ENCODE measurements around the gene FCHSD2.

FCHSD2 gene

DNA sequence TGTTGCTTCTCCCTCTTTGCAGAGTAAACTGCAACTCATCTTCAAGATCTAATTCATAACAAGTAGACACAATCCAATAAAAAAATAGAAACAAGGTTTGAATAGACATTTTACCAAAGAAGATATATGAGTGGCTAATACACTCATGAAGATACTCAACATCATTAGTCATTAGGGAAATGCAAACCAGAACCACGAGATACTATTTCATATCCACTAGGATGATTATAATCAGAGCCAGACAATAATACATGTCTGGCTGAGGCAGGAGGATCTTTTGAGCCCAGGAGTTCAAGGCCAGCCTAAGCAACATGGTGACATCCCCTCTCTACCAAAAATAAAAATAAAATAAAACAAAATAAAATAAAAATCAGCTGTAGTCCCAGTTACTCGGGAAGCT lies 242.9 kb downstream of the FCHSD2 start:
- TF ChIP-seq, protein P1, sequence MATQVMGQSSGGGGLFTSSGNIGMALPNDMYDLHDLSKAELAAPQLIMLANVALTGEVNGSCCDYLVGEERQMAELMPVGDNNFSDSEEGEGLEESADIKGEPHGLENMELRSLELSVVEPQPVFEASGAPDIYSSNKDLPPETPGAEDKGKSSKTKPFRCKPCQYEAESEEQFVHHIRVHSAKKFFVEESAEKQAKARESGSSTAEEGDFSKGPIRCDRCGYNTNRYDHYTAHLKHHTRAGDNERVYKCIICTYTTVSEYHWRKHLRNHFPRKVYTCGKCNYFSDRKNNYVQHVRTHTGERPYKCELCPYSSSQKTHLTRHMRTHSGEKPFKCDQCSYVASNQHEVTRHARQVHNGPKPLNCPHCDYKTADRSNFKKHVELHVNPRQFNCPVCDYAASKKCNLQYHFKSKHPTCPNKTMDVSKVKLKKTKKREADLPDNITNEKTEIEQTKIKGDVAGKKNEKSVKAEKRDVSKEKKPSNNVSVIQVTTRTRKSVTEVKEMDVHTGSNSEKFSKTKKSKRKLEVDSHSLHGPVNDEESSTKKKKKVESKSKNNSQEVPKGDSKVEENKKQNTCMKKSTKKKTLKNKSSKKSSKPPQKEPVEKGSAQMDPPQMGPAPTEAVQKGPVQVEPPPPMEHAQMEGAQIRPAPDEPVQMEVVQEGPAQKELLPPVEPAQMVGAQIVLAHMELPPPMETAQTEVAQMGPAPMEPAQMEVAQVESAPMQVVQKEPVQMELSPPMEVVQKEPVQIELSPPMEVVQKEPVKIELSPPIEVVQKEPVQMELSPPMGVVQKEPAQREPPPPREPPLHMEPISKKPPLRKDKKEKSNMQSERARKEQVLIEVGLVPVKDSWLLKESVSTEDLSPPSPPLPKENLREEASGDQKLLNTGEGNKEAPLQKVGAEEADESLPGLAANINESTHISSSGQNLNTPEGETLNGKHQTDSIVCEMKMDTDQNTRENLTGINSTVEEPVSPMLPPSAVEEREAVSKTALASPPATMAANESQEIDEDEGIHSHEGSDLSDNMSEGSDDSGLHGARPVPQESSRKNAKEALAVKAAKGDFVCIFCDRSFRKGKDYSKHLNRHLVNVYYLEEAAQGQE (IDR thresholded peaks at IDR 0.05; ENCODE audit: insufficient read depth in 1 of 2, low read depth in 2 of 2, low read length in 2 of 2) = no peak
- TF ChIP-seq FOXP2 (optimal IDR thresholded peaks at IDR 0.05; ENCODE audit: borderline replicate concordance, extremely low read depth, extremely low read length, insufficient read depth) = no peak
- no peak for TF ChIP-seq SIN3A (IDR thresholded peaks at IDR 0.05; ENCODE audit: borderline replicate concordance, insufficient read depth, low read length)
- no peak for TF ChIP-seq TAF1 (IDR thresholded peaks at IDR 0.05; ENCODE audit: borderline replicate concordance, insufficient read depth, low read length)
- no peak for TF ChIP-seq POLR2AphosphoS5 (IDR thresholded peaks at IDR 0.05; ENCODE audit: low read depth, low read length)

DNA sequence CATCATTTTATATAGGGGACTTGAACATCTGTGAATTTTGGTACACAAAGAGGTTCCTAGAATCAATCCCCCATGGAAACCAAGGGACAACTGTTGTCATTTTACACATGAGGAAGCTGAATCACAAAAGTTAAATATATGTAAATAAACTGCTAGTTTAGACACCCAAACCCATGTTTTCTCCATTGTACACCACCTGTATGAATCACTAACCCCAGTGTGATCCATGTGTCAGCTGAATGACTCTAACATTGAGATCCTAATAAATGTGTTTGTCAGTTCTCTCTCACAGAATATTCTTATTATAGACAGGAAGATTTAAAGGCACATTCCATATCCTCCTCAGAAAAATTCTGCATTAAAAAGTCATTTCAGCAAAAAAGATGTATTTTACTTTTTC lies 244.6 kb downstream of the FCHSD2 start:
- TF ChIP-seq POLR2AphosphoS5 (IDR thresholded peaks at IDR 0.05; ENCODE audit: low read depth, low read length) (no peak), TAF1 (IDR thresholded peaks at IDR 0.05; ENCODE audit: borderline replicate concordance, insufficient read depth, low read length) (no peak), SIN3A (IDR thresholded peaks at IDR 0.05; ENCODE audit: borderline replicate concordance, insufficient read depth, low read length) (no peak), FOXP2 (optimal IDR thresholded peaks at IDR 0.05; ENCODE audit: borderline replicate concordance, extremely low read depth, extremely low read length, insufficient read depth) (no peak)
- TF ChIP-seq, protein P1 (IDR thresholded peaks at IDR 0.05; ENCODE audit: insufficient read depth in 1 of 2, low read depth in 2 of 2, low read length in 2 of 2) = no peak

DNA sequence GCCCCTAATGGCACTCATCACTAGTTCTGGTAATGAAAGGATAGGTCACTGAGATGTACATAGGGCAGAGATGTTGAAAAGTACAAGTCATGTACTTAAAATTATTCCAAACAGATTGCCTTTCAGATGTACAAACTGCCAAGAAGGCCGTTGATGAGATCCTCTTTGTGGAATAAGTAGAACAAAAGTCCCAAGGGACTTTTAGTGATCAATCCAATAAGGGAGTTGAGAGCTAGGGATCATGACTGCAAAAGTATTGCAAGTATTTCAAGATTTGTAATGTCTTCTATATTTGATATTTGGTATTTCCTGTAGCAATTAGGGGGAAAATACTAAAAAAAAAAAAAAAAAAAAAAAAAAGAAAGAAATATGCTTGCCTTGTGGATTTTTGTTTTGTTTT lies 245.7 kb downstream of the FCHSD2 start:
- TF ChIP-seq TAF1 (IDR thresholded peaks at IDR 0.05; ENCODE audit: borderline replicate concordance, insufficient read depth, low read length) (no peak), FOXP2 (optimal IDR thresholded peaks at IDR 0.05; ENCODE audit: borderline replicate concordance, extremely low read depth, extremely low read length, insufficient read depth) (no peak), SIN3A (IDR thresholded peaks at IDR 0.05; ENCODE audit: borderline replicate concordance, insufficient read depth, low read length) (no peak), POLR2AphosphoS5 (IDR thresholded peaks at IDR 0.05; ENCODE audit: low read depth, low read length) (no peak)
- TF ChIP-seq, protein P1 (IDR thresholded peaks at IDR 0.05; ENCODE audit: insufficient read depth in 1 of 2, low read depth in 2 of 2, low read length in 2 of 2) = no peak

DNA sequence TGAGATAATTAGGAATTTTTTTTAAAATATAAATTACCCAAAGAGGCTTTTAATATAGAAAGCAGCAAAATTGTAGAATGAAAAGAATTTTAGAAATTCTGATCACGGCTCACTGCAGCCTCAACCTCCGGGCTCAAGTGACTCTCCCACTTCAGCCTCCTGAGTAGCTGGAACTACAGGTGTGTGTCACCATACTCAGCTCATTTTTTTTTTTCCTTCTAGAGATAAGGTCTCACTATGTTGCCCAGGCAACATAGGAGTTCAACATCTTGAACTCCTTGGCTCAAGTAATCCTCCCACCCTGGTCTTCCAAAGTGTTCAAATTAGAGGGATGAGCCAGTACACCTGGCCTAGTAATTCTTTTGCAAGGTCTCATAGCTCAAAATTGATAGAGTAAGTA lies 251.2 kb downstream of the FCHSD2 start:
- TF ChIP-seq SIN3A (IDR thresholded peaks at IDR 0.05; ENCODE audit: borderline replicate concordance, insufficient read depth, low read length) (no peak), FOXP2 (optimal IDR thresholded peaks at IDR 0.05; ENCODE audit: borderline replicate concordance, extremely low read depth, extremely low read length, insufficient read depth) (no peak), TAF1 (IDR thresholded peaks at IDR 0.05; ENCODE audit: borderline replicate concordance, insufficient read depth, low read length) (no peak), POLR2AphosphoS5 (IDR thresholded peaks at IDR 0.05; ENCODE audit: low read depth, low read length) (no peak)
- TF ChIP-seq, protein P1 (IDR thresholded peaks at IDR 0.05; ENCODE audit: insufficient read depth in 1 of 2, low read depth in 2 of 2, low read length in 2 of 2) = no peak

DNA sequence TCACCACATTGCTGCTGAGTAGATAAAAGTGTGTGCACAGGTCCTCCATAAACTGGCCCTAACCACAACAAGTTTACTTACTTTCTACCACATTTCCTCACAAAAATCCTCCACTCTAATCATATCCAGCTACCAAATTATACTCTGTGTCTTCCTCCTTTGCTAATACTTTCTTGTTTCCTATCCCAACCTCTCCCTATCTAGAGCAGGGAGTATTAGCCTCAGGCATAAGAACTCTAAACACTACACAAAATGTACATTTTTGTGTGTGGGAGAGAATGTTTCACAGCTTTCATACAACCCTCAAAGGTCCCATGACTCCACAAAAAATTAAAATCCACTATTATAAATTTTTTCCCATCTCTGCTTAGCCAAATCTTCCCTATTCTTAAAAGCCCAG lies 255.5 kb downstream of the FCHSD2 start:
- TF ChIP-seq TAF1 (IDR thresholded peaks at IDR 0.05; ENCODE audit: borderline replicate concordance, insufficient read depth, low read length) = no peak
- TF ChIP-seq, protein P1 (IDR thresholded peaks at IDR 0.05; ENCODE audit: insufficient read depth in 1 of 2, low read depth in 2 of 2, low read length in 2 of 2) = no peak
- no peak for TF ChIP-seq POLR2AphosphoS5 (IDR thresholded peaks at IDR 0.05; ENCODE audit: low read depth, low read length)
- TF ChIP-seq SIN3A (IDR thresholded peaks at IDR 0.05; ENCODE audit: borderline replicate concordance, insufficient read depth, low read length) = no peak
- no peak for TF ChIP-seq FOXP2 (optimal IDR thresholded peaks at IDR 0.05; ENCODE audit: borderline replicate concordance, extremely low read depth, extremely low read length, insufficient read depth)

Data from PFSK-1 (cell line).